Measurements from ENCODE around the gene UBA5.

GRCh38 chr3:132623646-132624045 lies 36.5 kb upstream of the UBA5 start:
- no peak for TF ChIP-seq EZH2 (IDR thresholded peaks at IDR 0.05; ENCODE audit: insufficient read depth, low read length)
- no peak for TF ChIP-seq CTCF (IDR thresholded peaks at IDR 0.05; ENCODE audit: insufficient read depth, low read depth, low read length)

Data from astrocyte (in vitro differentiated cells and primary cell).